GM23338 (cell line): ENCODE data around the gene NKAIN2. TPM values are rescaled to one million over a fixed set of nuclear protein-coding genes. Genes with fewer than 3 reads are reported as not detected.

ENCODE experiments used
- ATAC-seq: fragments of 200-7000 bp; cut with Tn5 transposase; 3 replicates; pipeline ENCODE4 v1.9.1; 2020
- DNase-seq: peaks from one replicate; pipeline ENCODE4 v3.0.0-alpha.2; 2015; ENCODE audit warnings: low spot score
- H2AFZ ChIP-seq: fragments of 200-600 bp; sonication (generic); 2 replicates; pipeline ENCODE4 v1.8.0; 2016; ENCODE audit warnings: antibody characterized with exemption, mild to moderate bottlenecking, moderate library complexity
- H3F3A ChIP-seq: fragments of 200-600 bp; sonication (generic); replicated peaks from 2 replicates; pipeline ENCODE4 v1.8.0; 2017; ENCODE audit warnings: antibody characterized with exemption, mixed run types, low read depth
- H3K27ac ChIP-seq: fragments of 200-600 bp; sonication (generic); 2 replicates; pipeline ENCODE4 v1.6.1; 2016; ENCODE audit warnings: low read depth
- H3K27me3 ChIP-seq: fragments of 200-600 bp; sonication (generic); 2 replicates; pipeline ENCODE4 v1.8.0; 2016; ENCODE audit warnings: mild to moderate bottlenecking, mixed run types, moderate library complexity; ENCODE audit not compliant: insufficient read depth
- H3K36me3 ChIP-seq: fragments of 200-600 bp; sonication (generic); 2 replicates; pipeline ENCODE4 v1.8.0; 2016; ENCODE audit warnings: mild to moderate bottlenecking; ENCODE audit not compliant: insufficient read depth
- H3K4me1 ChIP-seq: fragments of 200-600 bp; sonication (generic); 2 replicates; pipeline ENCODE4 v1.8.0; 2016; ENCODE audit warnings: mild to moderate bottlenecking, moderate library complexity; ENCODE audit not compliant: insufficient read depth
- H3K4me2 ChIP-seq: fragments of 200-600 bp; sonication (generic); 2 replicates; pipeline ENCODE4 v1.7.1; 2017; ENCODE audit warnings: mixed run types
- H3K4me3 ChIP-seq: fragments of 200-600 bp; sonication (generic); 2 replicates; pipeline ENCODE4 v1.6.1; 2016; ENCODE audit warnings: mixed run types
- H3K79me2 ChIP-seq: fragments of 200-600 bp; sonication (generic); replicated peaks from 2 replicates; pipeline ENCODE4 v1.8.0; 2017; ENCODE audit warnings: mild to moderate bottlenecking; ENCODE audit not compliant: insufficient read depth
- H3K9me2 ChIP-seq: fragments of 200-600 bp; sonication (generic); 2 replicates; pipeline ENCODE4 v1.8.0; 2017; ENCODE audit not compliant: insufficient read depth
- H4K20me1 ChIP-seq: fragments of 200-600 bp; sonication (generic); replicated peaks from 2 replicates; pipeline ENCODE4 v1.8.0; 2017; ENCODE audit warnings: mild to moderate bottlenecking; ENCODE audit not compliant: insufficient read depth
- H3K27ac Mint-ChIP-seq: 2 replicates; pipeline ENCODE4 v1.8.0; 2020; ENCODE audit warnings: inconsistent platforms, mild to moderate bottlenecking, moderate library complexity, mixed read lengths
- H3K27me3 Mint-ChIP-seq: 3 replicates; pipeline ENCODE4 v1.8.0; 2022; ENCODE audit warnings: low read depth, mild to moderate bottlenecking, moderate library complexity, mixed read lengths, inconsistent platforms; ENCODE audit not compliant: insufficient read depth, poor library complexity
- H3K36me3 Mint-ChIP-seq: 3 replicates; pipeline ENCODE4 v1.8.0; 2021; ENCODE audit warnings: low read depth, mild to moderate bottlenecking, inconsistent platforms, moderate library complexity, mixed read lengths
- H3K4me1 Mint-ChIP-seq: 3 replicates; pipeline ENCODE4 v1.8.0; 2020; ENCODE audit warnings: mild to moderate bottlenecking, inconsistent platforms, mixed read lengths
- H3K4me3 Mint-ChIP-seq: 3 replicates; pipeline ENCODE4 v1.8.0; 2021; ENCODE audit warnings: moderate library complexity, mild to moderate bottlenecking, inconsistent platforms, mixed read lengths
- H3K9me3 Mint-ChIP-seq: 3 replicates; pipeline ENCODE4 v1.8.0; 2020; ENCODE audit warnings: moderate library complexity, mild to moderate bottlenecking, inconsistent platforms, mixed read lengths
- CREB1 ChIP-seq: fragments of 250-450 bp; sonication (Bioruptor Pico); IDR thresholded peaks from 2 replicates; pipeline ENCODE4 v1.5.0; 2020; ENCODE audit warnings: low read depth, mild to moderate bottlenecking, moderate library complexity
- CTCF ChIP-seq, 2 experiments: fragments of 200-600 bp in 1 of 2; sonication (generic) in 1 of 2; conservative IDR thresholded peaks; 2 replicates each; pipeline versions ENCODE4 v1.5.1 to v1.6.1; 2016 to 2017; ENCODE audit warnings: antibody characterized with exemption in 2 of 2, low read depth in 2 of 2, mild to moderate bottlenecking in 2 of 2, moderate library complexity in 1 of 2
- ETS1 ChIP-seq: IDR thresholded peaks from 2 replicates; pipeline ENCODE4 v1.6.1; 2016; ENCODE audit warnings: antibody characterized with exemption
- EZH2 ChIP-seq: fragments of 200-600 bp; sonication (generic); IDR thresholded peaks from one replicate; pipeline ENCODE4 v1.8.0; 2017; ENCODE audit warnings: antibody characterized with exemption, mild to moderate bottlenecking, low read depth; ENCODE audit not compliant: unreplicated experiment
- JUNB ChIP-seq: IDR thresholded peaks from one replicate; pipeline ENCODE4 v1.6.1; 2016; ENCODE audit warnings: antibody characterized with exemption; ENCODE audit not compliant: unreplicated experiment
- NANOG ChIP-seq: IDR thresholded peaks from 2 replicates; pipeline ENCODE4 v1.6.1; 2016; ENCODE audit warnings: antibody characterized with exemption, borderline replicate concordance
- REST ChIP-seq: IDR thresholded peaks from one replicate; pipeline ENCODE4 v1.6.1; 2018; ENCODE audit warnings: antibody characterized with exemption; ENCODE audit not compliant: unreplicated experiment
- STAT1 ChIP-seq: IDR thresholded peaks from one replicate; pipeline ENCODE4 v1.6.1; 2016; ENCODE audit warnings: antibody characterized with exemption; ENCODE audit not compliant: unreplicated experiment
- ZNF114 ChIP-seq: fragments of 250-450 bp; sonication (Bioruptor Pico); IDR thresholded peaks from 2 replicates; pipeline ENCODE4 v1.5.0; 2020; ENCODE audit warnings: mild to moderate bottlenecking, moderate library complexity
- ZNF462 ChIP-seq: fragments of 250-450 bp; sonication (Bioruptor Pico); IDR thresholded peaks from 2 replicates; pipeline ENCODE4 v1.5.0; 2020; ENCODE audit warnings: mild to moderate bottlenecking, moderate library complexity
- polyA plus RNA-seq: library from polyadenylated mRNA; unstranded; fragments of >200 nt; fragmentation: Nextera tagmentation; extraction: Ambion mirVana; gene quantifications from 2 replicates; pipeline ENCODE4 v1.2.1, GENCODE V29; 2016
- total RNA-seq: library from RNA; depleted of rRNA; stranded (reverse); fragments of >200 nt; shearing (Covaris generic); gene quantifications from 2 replicates; pipeline ENCODE4 v1.2.3, GENCODE V29; 2014

NKAIN2 gene
- total and polyA plus RNA-seq, 2 experiments from 2014 or later, result 0.39 to 1.1 TPM

- TF ChIP-seq ETS1 (no peak), EZH2 (no peak), REST (no peak)
Measured at GRCh38 chr6:124027392-124027791, 223.7 kb downstream of the NKAIN2 start (continued).

GRCh38 chr6:124028117-124028516, 224.5 kb downstream of the NKAIN2 start:
- Histone ChIP-seq H3K4me2 (no peak overlapping the region), H3K79me2 (no peaks in the 10 kb centered on the region)
- TF ChIP-seq ZNF462, result no peak
- TF ChIP-seq ZNF114, result no peak
- TF ChIP-seq CTCF (conservative IDR thresholded peaks at IDR 0.05; ENCODE audit: low read depth in 2 of 2), result no peak
- TF ChIP-seq NANOG, result no peak
- no peak for TF ChIP-seq JUNB
- no peak for TF ChIP-seq STAT1
- no peak for TF ChIP-seq ETS1
- no peak for TF ChIP-seq CREB1 (CRISPR knock-in tag)

More at GRCh38 chr6:124028117-124028516, 224.5 kb downstream of the NKAIN2 start:
- Histone ChIP-seq H4K20me1 (no peaks in the 10 kb centered on the region), H3F3A (no peaks in the 10 kb centered on the region), H3K36me3 (no peaks in the 10 kb centered on the region), H3K27ac (no peak overlapping the region), H2AFZ (no peak overlapping the region), H3K4me1 (peaks cover 14% of the 10 kb centered on the region; the same call in 1 of the 2 replicates), H3K9me2 (no peaks in the 10 kb centered on the region), H3K4me3 (no peak overlapping the region), H3K27me3 (no peaks in the 10 kb centered on the region)
- Mint-ChIP-seq H3K9me3 (no peaks in the 10 kb centered on the region), H3K4me1 (peaks cover 13% of the 10 kb centered on the region), H3K36me3 (no peaks in the 10 kb centered on the region), H3K27ac (no peak overlapping the region), H3K27me3 (no peaks in the 10 kb centered on the region), H3K4me3 (no peak overlapping the region)
- ATAC-seq (no peak), DNase-seq (no peak)
